Gastrocnemius medialis (tissue), 4 donors: ENCODE results near the gene RETSAT.

Source experiments
- POLR2A ChIP-seq, 2 donors: fragments of 450-650 bp; IDR thresholded peaks; one replicate each; pipeline ENCODE4 v1.6.1; 2017; ENCODE audit warnings: antibody characterized with exemption in 2 of 2, mild to moderate bottlenecking in 2 of 2, moderate library complexity in 2 of 2
- TF ChIP-seq, protein P1 (sequence below), 5 experiments: fragments of 450-650 bp in 3 of 5; fragments of 200-600 bp in 2 of 5; sonication (generic) in 2 of 5; IDR thresholded peaks in 4 of 5; conservative IDR thresholded peaks in 1 of 5; 1 replicate in 4 of 5; 2 replicates in 1 of 5; pipeline ENCODE4 v1.5.1; 2016 to 2019; ENCODE audit warnings: antibody characterized with exemption in 5 of 5, mild to moderate bottlenecking in 3 of 5, moderate library complexity in 3 of 5

DNA sequence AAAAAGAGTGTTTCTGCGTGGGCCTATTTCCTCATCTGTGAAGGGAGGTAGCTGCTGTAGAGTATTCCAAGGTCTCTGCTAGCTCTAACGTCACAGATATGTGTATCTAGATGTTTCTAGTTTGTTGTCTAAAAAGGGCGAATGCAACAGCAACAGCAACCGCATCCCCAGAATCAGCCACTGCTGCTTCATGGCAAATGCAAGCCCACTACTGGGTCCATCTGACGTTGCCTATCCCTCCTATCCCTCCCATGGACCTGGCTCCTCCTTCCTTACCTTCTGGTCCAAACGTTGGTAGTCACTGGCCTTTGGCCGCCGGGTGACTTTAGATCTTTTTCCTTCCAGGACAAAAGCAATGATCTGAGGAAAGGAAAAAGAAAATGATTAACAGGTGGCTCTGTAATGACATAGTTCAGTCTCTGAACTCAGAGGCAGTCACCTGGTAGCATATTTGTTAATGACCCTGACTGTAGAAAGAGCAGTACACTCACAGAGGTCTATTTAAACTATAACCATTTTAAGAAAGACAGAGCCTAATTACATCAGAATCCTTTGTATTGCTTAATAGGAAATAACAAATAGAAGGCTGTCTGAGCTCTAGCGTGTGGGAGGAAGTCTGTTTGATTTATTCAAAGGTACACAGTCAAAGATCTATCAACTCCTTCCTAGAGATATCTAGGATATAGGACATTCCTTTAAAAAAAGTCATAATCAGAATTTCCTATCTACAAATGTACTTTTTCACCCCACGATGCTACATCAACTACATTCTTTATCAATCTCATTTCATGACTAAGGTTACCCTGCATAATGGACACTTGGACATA lies 29.5 kb downstream of the RETSAT start:
- TF ChIP-seq, protein P1, sequence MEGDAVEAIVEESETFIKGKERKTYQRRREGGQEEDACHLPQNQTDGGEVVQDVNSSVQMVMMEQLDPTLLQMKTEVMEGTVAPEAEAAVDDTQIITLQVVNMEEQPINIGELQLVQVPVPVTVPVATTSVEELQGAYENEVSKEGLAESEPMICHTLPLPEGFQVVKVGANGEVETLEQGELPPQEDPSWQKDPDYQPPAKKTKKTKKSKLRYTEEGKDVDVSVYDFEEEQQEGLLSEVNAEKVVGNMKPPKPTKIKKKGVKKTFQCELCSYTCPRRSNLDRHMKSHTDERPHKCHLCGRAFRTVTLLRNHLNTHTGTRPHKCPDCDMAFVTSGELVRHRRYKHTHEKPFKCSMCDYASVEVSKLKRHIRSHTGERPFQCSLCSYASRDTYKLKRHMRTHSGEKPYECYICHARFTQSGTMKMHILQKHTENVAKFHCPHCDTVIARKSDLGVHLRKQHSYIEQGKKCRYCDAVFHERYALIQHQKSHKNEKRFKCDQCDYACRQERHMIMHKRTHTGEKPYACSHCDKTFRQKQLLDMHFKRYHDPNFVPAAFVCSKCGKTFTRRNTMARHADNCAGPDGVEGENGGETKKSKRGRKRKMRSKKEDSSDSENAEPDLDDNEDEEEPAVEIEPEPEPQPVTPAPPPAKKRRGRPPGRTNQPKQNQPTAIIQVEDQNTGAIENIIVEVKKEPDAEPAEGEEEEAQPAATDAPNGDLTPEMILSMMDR (IDR thresholded peaks at IDR 0.05 in 4 of 5, conservative IDR thresholded peaks at IDR 0.05 in 1 of 5) = no peak
- TF ChIP-seq POLR2A (IDR thresholded peaks at IDR 0.05) = no peak
